ENCODE results near the gene KRTAP10-11.
"Not testable (repeated sequence)": the region's sequence is repeated elsewhere in the genome, so short reads cannot be mapped to it uniquely, and the experiment has no call there.

The KRTAP10-11 gene

GRCh38 chr21:44686000-44686781 is 40.0 kb downstream of the KRTAP10-11 start:
- TF ChIP-seq CTCF (conservative IDR thresholded peaks at IDR 0.05; ENCODE audit: low read length), result no peak
- H3K4me3 ChIP-seq (ENCODE audit: low read length), result no peak overlapping the region
- no peak for DNase-seq (ENCODE audit: low read depth)

- no peak for DNase-seq (ENCODE audit: low read depth)
- no peak for TF ChIP-seq CTCF (conservative IDR thresholded peaks at IDR 0.05; ENCODE audit: low read length)
- H3K4me3 ChIP-seq (ENCODE audit: low read length), result no peak overlapping the region
These were observed 40.8 kb downstream of the KRTAP10-11 start for GRCh38 chr21:44686843-44687561.

GRCh38 chr21:44687671-44688070 is 41.5 kb downstream of the KRTAP10-11 start:
- no peak for TF ChIP-seq CTCF (conservative IDR thresholded peaks at IDR 0.05; ENCODE audit: low read length)
- no peak overlapping the region for H3K4me3 ChIP-seq (ENCODE audit: low read length)
- no peak for DNase-seq (ENCODE audit: low read depth)

GRCh38 chr21:44689740-44690139 is 43.5 kb downstream of the KRTAP10-11 start:
- DNase-seq (ENCODE audit: low read depth); H3K4me3 ChIP-seq (ENCODE audit: low read length): not testable (repeated sequence)

- H3K4me3 ChIP-seq (ENCODE audit: low read length), result no peak overlapping the region
- DNase-seq (ENCODE audit: low read depth), result no peak
- no peak for TF ChIP-seq CTCF (conservative IDR thresholded peaks at IDR 0.05; ENCODE audit: low read length)
These were observed 45.5 kb downstream of the KRTAP10-11 start for GRCh38 chr21:44691686-44692085.

GRCh38 chr21:44692798-44693512 is 46.7 kb downstream of the KRTAP10-11 start:
- no peak for DNase-seq (ENCODE audit: low read depth)
- no peak overlapping the region for H3K4me3 ChIP-seq (ENCODE audit: low read length)
- no peak for TF ChIP-seq CTCF (conservative IDR thresholded peaks at IDR 0.05; ENCODE audit: low read length)

GRCh38 chr21:44694776-44695175 is 48.6 kb downstream of the KRTAP10-11 start:
- no peak for TF ChIP-seq CTCF (conservative IDR thresholded peaks at IDR 0.05; ENCODE audit: low read length)
- no peak overlapping the region for H3K4me3 ChIP-seq (ENCODE audit: low read length)
- DNase-seq (ENCODE audit: low read depth), result no peak

All from AG10803 (cell line).